Measurements from ENCODE around the gene THRAP3. TPM values are rescaled to one million over a fixed set of nuclear protein-coding genes. Genes with fewer than 3 reads are reported as not detected.

THRAP3 gene
- total and polyA plus RNA-seq, 9 of the 15 experiments (the other 6 are each of a cell fraction or from before 2014, with no cell fraction given): 66.2 to 135 (median 113) TPM

DNA sequence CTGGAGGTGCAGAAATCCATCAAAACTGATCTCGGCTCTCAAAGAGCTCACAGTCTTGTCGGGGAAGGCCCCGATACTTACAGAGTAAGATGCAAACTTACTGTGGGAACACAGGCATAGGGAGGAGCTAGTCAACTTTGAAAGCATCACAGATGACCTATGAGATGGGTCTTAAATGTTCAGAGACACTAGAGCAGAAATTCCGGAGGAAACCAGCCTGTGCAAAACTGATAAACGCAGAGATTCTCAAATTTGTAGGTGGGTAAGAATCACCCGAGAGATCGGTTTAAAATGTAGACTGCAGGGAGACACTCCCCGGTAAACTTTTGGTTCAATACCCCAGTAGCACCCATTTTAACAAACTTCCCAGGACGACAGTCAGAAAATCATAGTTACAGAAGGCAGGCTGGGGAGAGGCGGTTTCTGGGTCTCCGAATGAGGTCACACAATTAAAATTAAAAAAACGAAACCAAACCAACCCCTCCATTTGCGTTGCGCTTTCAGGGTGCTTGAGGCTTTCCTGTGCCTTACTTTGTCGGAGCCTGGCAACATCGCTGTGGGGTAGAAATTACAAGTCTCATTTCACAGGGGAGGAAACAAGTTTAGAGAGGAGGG lies 755 bp upstream of the THRAP3 start (continued):
- TF ChIP-seq TBP (optimal IDR thresholded peaks at IDR 0.05; ENCODE audit: low read depth, low read length): no peak
- TF ChIP-seq, protein P1, sequence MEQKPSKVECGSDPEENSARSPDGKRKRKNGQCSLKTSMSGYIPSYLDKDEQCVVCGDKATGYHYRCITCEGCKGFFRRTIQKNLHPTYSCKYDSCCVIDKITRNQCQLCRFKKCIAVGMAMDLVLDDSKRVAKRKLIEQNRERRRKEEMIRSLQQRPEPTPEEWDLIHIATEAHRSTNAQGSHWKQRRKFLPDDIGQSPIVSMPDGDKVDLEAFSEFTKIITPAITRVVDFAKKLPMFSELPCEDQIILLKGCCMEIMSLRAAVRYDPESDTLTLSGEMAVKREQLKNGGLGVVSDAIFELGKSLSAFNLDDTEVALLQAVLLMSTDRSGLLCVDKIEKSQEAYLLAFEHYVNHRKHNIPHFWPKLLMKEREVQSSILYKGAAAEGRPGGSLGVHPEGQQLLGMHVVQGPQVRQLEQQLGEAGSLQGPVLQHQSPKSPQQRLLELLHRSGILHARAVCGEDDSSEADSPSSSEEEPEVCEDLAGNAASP (IDR thresholded peaks at IDR 0.05): no peak
- TF ChIP-seq MTF1 (CRISPR knock-in tag; IDR thresholded peaks at IDR 0.05; ENCODE audit: borderline replicate concordance): no peak
- TF ChIP-seq SLC30A9 (CRISPR knock-in tag; IDR thresholded peaks at IDR 0.05): no peak
- no peak for TF ChIP-seq PHTF2 (CRISPR knock-in tag; IDR thresholded peaks at IDR 0.05)
- TF ChIP-seq, protein P2, sequence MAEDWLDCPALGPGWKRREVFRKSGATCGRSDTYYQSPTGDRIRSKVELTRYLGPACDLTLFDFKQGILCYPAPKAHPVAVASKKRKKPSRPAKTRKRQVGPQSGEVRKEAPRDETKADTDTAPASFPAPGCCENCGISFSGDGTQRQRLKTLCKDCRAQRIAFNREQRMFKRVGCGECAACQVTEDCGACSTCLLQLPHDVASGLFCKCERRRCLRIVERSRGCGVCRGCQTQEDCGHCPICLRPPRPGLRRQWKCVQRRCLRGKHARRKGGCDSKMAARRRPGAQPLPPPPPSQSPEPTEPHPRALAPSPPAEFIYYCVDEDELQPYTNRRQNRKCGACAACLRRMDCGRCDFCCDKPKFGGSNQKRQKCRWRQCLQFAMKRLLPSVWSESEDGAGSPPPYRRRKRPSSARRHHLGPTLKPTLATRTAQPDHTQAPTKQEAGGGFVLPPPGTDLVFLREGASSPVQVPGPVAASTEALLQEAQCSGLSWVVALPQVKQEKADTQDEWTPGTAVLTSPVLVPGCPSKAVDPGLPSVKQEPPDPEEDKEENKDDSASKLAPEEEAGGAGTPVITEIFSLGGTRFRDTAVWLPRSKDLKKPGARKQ (CRISPR knock-in tag; IDR thresholded peaks at IDR 0.05): no peak
- TF ChIP-seq, protein P3, sequence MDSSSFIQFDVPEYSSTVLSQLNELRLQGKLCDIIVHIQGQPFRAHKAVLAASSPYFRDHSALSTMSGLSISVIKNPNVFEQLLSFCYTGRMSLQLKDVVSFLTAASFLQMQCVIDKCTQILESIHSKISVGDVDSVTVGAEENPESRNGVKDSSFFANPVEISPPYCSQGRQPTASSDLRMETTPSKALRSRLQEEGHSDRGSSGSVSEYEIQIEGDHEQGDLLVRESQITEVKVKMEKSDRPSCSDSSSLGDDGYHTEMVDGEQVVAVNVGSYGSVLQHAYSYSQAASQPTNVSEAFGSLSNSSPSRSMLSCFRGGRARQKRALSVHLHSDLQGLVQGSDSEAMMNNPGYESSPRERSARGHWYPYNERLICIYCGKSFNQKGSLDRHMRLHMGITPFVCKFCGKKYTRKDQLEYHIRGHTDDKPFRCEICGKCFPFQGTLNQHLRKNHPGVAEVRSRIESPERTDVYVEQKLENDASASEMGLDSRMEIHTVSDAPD (CRISPR knock-in tag; IDR thresholded peaks at IDR 0.05): no peak
- no peak for TF ChIP-seq PML (IDR thresholded peaks at IDR 0.05; ENCODE audit: low read length)
- 0 out of 2 replicates have a peak, but pooled peaks have one; percentile 22 for TF ChIP-seq GTF2A2 (tag; IDR thresholded peaks at IDR 0.05)
- TF ChIP-seq MLLT1 (IDR thresholded peaks at IDR 0.05): peak; percentile 68 to 72
- TF ChIP-seq, protein P4, sequence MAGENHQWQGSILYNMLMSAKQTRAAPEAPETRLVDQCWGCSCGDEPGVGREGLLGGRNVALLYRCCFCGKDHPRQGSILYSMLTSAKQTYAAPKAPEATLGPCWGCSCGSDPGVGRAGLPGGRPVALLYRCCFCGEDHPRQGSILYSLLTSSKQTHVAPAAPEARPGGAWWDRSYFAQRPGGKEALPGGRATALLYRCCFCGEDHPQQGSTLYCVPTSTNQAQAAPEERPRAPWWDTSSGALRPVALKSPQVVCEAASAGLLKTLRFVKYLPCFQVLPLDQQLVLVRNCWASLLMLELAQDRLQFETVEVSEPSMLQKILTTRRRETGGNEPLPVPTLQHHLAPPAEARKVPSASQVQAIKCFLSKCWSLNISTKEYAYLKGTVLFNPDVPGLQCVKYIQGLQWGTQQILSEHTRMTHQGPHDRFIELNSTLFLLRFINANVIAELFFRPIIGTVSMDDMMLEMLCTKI (IDR thresholded peaks at IDR 0.05; ENCODE audit: partially characterized antibody): no peak
- TF ChIP-seq FOXA3 (CRISPR knock-in tag; conservative IDR thresholded peaks at IDR 0.05 in 1 of 2, IDR thresholded peaks at IDR 0.05 in 1 of 2): 0 out of 4 replicates have a peak, but pooled peaks of 1 of the 2 experiments have one; percentile 15
- TF ChIP-seq E2F3 (CRISPR knock-in tag; IDR thresholded peaks at IDR 0.05): 0 out of 2 replicates have a peak, but pooled peaks have one; percentile 49
- no peak for TF ChIP-seq MCM2 (IDR thresholded peaks at IDR 0.05; ENCODE audit: low read depth)
- TF ChIP-seq, protein P5, sequence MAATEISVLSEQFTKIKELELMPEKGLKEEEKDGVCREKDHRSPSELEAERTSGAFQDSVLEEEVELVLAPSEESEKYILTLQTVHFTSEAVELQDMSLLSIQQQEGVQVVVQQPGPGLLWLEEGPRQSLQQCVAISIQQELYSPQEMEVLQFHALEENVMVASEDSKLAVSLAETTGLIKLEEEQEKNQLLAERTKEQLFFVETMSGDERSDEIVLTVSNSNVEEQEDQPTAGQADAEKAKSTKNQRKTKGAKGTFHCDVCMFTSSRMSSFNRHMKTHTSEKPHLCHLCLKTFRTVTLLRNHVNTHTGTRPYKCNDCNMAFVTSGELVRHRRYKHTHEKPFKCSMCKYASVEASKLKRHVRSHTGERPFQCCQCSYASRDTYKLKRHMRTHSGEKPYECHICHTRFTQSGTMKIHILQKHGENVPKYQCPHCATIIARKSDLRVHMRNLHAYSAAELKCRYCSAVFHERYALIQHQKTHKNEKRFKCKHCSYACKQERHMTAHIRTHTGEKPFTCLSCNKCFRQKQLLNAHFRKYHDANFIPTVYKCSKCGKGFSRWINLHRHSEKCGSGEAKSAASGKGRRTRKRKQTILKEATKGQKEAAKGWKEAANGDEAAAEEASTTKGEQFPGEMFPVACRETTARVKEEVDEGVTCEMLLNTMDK (IDR thresholded peaks at IDR 0.05; ENCODE audit: borderline replicate concordance, insufficient read depth, low read depth, low read length, poor library complexity, severe bottlenecking): no peak
- no peak for TF ChIP-seq HMG20B (CRISPR knock-in tag; IDR thresholded peaks at IDR 0.05)
- peak in 1 of 2 experiments; percentile 79; a peak in 1 of 4 replicates for TF ChIP-seq RCOR1 (IDR thresholded peaks at IDR 0.05; ENCODE audit: borderline replicate concordance in 1 of 2, low read depth in 2 of 2, low read length in 2 of 2)

All from K562 (cell line).